ENCODE results near the gene ST6GALNAC5. TPM values are rescaled to one million over a fixed set of nuclear protein-coding genes. Genes with fewer than 3 reads are reported as not detected.

ST6GALNAC5 gene
- total and polyA plus RNA-seq, 2 of the 13 experiments (the other 11 are each of a cell fraction or from before 2014, with no cell fraction given) = not detected

DNA sequence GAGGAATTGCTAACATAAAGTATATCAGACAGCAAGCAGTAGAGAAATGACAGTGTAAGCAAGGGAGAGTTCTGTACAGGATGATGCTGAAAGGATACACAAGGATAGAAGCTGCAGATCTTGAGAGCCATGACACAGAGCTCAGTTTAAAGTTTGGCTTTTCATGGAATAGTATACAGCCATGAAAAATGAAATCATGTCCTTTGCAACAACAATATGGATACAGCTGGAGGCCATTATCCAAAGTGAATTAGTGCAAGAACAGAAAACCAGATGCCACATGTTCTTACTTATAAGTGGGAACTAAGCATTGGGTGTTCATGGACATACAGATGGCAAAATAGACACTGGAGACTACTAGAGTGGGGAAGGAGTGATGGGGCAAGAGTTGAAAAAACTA, 169.8 kb downstream of the ST6GALNAC5 start:
- Histone ChIP-seq H3K9me3 (ENCODE audit: low read length) (no peaks in the 10 kb centered on the region), H3K36me3 (replicated peaks in 1 of 2; ENCODE audit: control insufficient read depth in 1 of 2, insufficient read depth in 2 of 2, low read length in 2 of 2) (no peaks in the 10 kb centered on the region), H2AFZ (ENCODE audit: low read length) (no peak overlapping the region), H3K79me2 (ENCODE audit: insufficient read depth, low read length) (no peaks in the 10 kb centered on the region), H3K9ac (ENCODE audit: insufficient read depth, low read depth, low read length) (no peak overlapping the region), H4K20me1 (ENCODE audit: insufficient read depth, low read length) (no peaks in the 10 kb centered on the region; the same call in 1 of the 2 replicates), H3K4me1 (ENCODE audit: insufficient read depth, low read length) (no peaks in the 10 kb centered on the region), H3K4me2 (ENCODE audit: low read depth, low read length) (no peak overlapping the region), H3K27me3 (ENCODE audit: control insufficient read depth in 1 of 2, insufficient read depth in 2 of 2, low read length in 2 of 2) (no peaks in the 10 kb centered on the region), H3K4me3 (replicated peaks in 1 of 3; ENCODE audit: insufficient read depth in 1 of 3, low read depth in 2 of 3, low read length in 3 of 3) (no peak overlapping the region), H3K27ac (ENCODE audit: extremely low read length, insufficient read depth, low read length) (no peak overlapping the region)
- intact Hi-C loops (cut with micrococcal nuclease; ENCODE audit: unreplicated experiment) = no loop called here
- CTCF ChIA-PET (ENCODE audit: low intra/inter-chr PET ratio, low total read pairs) = no interaction called here
- DNase-seq (ENCODE audit: low spot score) (no peak), FAIRE-seq (no peak), ATAC-seq (no peak)
- in situ Hi-C loops (cut with HindIII; ENCODE audit: extremely low pct_ligation_motif_present, low pct_unique_long_range_greater_than_20kb) = no loop called here
- no TSS peak for BruUV-seq (replicated peaks)
- POLR2A ChIA-PET = no interaction called here
- TF ChIP-seq NKX3-1 (CRISPR knock-in tag; IDR thresholded peaks at IDR 0.05) = no peak
- TF ChIP-seq, protein P1, sequence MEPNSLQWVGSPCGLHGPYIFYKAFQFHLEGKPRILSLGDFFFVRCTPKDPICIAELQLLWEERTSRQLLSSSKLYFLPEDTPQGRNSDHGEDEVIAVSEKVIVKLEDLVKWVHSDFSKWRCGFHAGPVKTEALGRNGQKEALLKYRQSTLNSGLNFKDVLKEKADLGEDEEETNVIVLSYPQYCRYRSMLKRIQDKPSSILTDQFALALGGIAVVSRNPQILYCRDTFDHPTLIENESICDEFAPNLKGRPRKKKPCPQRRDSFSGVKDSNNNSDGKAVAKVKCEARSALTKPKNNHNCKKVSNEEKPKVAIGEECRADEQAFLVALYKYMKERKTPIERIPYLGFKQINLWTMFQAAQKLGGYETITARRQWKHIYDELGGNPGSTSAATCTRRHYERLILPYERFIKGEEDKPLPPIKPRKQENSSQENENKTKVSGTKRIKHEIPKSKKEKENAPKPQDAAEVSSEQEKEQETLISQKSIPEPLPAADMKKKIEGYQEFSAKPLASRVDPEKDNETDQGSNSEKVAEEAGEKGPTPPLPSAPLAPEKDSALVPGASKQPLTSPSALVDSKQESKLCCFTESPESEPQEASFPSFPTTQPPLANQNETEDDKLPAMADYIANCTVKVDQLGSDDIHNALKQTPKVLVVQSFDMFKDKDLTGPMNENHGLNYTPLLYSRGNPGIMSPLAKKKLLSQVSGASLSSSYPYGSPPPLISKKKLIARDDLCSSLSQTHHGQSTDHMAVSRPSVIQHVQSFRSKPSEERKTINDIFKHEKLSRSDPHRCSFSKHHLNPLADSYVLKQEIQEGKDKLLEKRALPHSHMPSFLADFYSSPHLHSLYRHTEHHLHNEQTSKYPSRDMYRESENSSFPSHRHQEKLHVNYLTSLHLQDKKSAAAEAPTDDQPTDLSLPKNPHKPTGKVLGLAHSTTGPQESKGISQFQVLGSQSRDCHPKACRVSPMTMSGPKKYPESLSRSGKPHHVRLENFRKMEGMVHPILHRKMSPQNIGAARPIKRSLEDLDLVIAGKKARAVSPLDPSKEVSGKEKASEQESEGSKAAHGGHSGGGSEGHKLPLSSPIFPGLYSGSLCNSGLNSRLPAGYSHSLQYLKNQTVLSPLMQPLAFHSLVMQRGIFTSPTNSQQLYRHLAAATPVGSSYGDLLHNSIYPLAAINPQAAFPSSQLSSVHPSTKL (CRISPR knock-in tag; IDR thresholded peaks at IDR 0.05) = no peak
- TF ChIP-seq, protein P2, sequence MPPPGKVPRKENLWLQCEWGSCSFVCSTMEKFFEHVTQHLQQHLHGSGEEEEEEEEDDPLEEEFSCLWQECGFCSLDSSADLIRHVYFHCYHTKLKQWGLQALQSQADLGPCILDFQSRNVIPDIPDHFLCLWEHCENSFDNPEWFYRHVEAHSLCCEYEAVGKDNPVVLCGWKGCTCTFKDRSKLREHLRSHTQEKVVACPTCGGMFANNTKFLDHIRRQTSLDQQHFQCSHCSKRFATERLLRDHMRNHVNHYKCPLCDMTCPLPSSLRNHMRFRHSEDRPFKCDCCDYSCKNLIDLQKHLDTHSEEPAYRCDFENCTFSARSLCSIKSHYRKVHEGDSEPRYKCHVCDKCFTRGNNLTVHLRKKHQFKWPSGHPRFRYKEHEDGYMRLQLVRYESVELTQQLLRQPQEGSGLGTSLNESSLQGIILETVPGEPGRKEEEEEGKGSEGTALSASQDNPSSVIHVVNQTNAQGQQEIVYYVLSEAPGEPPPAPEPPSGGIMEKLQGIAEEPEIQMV (CRISPR knock-in tag; IDR thresholded peaks at IDR 0.05; ENCODE audit: low read depth) = no peak
- TF ChIP-seq POLR2AphosphoS2 (IDR thresholded peaks at IDR 0.05; ENCODE audit: low read depth, low read length) = no peak
- TF ChIP-seq SALL2 (CRISPR knock-in tag; IDR thresholded peaks at IDR 0.05) = no peak
- TF ChIP-seq, protein P3, sequence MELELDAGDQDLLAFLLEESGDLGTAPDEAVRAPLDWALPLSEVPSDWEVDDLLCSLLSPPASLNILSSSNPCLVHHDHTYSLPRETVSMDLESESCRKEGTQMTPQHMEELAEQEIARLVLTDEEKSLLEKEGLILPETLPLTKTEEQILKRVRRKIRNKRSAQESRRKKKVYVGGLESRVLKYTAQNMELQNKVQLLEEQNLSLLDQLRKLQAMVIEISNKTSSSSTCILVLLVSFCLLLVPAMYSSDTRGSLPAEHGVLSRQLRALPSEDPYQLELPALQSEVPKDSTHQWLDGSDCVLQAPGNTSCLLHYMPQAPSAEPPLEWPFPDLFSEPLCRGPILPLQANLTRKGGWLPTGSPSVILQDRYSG (CRISPR knock-in tag; IDR thresholded peaks at IDR 0.05) = no peak
- TF ChIP-seq, protein P4, sequence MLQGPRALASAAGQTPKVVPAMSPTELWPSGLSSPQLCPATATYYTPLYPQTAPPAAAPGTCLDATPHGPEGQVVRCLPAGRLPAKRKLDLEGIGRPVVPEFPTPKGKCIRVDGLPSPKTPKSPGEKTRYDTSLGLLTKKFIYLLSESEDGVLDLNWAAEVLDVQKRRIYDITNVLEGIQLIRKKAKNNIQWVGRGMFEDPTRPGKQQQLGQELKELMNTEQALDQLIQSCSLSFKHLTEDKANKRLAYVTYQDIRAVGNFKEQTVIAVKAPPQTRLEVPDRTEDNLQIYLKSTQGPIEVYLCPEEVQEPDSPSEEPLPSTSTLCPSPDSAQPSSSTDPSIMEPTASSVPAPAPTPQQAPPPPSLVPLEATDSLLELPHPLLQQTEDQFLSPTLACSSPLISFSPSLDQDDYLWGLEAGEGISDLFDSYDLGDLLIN (CRISPR knock-in tag; IDR thresholded peaks at IDR 0.05; ENCODE audit: borderline replicate concordance) = no peak
- TF ChIP-seq, protein P5, sequence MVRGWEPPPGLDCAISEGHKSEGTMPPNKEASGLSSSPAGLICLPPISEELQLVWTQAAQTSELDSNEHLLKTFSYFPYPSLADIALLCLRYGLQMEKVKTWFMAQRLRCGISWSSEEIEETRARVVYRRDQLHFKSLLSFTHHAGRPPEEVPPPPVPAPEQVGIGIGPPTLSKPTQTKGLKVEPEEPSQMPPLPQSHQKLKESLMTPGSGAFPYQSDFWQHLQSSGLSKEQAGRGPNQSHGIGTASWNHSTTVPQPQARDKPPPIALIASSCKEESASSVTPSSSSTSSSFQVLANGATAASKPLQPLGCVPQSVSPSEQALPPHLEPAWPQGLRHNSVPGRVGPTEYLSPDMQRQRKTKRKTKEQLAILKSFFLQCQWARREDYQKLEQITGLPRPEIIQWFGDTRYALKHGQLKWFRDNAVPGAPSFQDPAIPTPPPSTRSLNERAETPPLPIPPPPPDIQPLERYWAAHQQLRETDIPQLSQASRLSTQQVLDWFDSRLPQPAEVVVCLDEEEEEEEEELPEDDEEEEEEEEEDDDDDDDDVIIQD (CRISPR knock-in tag; IDR thresholded peaks at IDR 0.05; ENCODE audit: low read depth) = no peak
- TF ChIP-seq, protein P6, sequence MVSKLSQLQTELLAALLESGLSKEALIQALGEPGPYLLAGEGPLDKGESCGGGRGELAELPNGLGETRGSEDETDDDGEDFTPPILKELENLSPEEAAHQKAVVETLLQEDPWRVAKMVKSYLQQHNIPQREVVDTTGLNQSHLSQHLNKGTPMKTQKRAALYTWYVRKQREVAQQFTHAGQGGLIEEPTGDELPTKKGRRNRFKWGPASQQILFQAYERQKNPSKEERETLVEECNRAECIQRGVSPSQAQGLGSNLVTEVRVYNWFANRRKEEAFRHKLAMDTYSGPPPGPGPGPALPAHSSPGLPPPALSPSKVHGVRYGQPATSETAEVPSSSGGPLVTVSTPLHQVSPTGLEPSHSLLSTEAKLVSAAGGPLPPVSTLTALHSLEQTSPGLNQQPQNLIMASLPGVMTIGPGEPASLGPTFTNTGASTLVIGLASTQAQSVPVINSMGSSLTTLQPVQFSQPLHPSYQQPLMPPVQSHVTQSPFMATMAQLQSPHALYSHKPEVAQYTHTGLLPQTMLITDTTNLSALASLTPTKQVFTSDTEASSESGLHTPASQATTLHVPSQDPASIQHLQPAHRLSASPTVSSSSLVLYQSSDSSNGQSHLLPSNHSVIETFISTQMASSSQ (IDR thresholded peaks at IDR 0.05; ENCODE audit: low read depth) = no peak
- TF ChIP-seq, protein P6 (CRISPR knock-in tag; IDR thresholded peaks at IDR 0.05; ENCODE audit: borderline replicate concordance) = no peak
- no peak for TF ChIP-seq RFX5 (IDR thresholded peaks at IDR 0.05; ENCODE audit: low read depth, low read length)

All from HepG2 (cell line).